Esophagus squamous epithelium (tissue), 5 donors: ENCODE measurements around the gene UNC93A. TPM values are rescaled to one million over a fixed set of nuclear protein-coding genes. Genes with fewer than 3 reads are reported as not detected.
"Not testable (repeated sequence)": the region's sequence is repeated elsewhere in the genome, so short reads cannot be mapped to it uniquely, and the experiment has no call there.

Experiments
- DNase-seq: peaks from one replicate; lab custom pipeline; 2025; lab: John Stamatoyannopoulos, UW
- H3K27ac ChIP-seq, 4 donors: fragments of 200-600 bp; sonication (generic); one replicate each; pipeline ENCODE4 v1.5.1; 2016 to 2019; ENCODE audit warnings: mild to moderate bottlenecking in 1 of 4
- H3K27me3 ChIP-seq, 4 donors: fragments of 200-600 bp; sonication (generic); 1 replicate in 3 of 4; 2 replicates in 1 of 4; pipeline versions ENCODE4 v1.5.1 to v1.6.0; 2017 to 2021; ENCODE audit warnings: antibody characterized with exemption in 1 of 4
- H3K36me3 ChIP-seq, 3 donors: fragments of 200-600 bp; sonication (generic); one replicate each; pipeline ENCODE4 v1.5.1; 2016 to 2019
- H3K4me1 ChIP-seq, 3 donors: fragments of 200-600 bp; sonication (generic); one replicate each; pipeline ENCODE4 v1.5.1; 2017 to 2019
- H3K4me3 ChIP-seq, 4 donors: fragments of 200-600 bp; sonication (generic); 1 replicate in 3 of 4; 2 replicates in 1 of 4; pipeline ENCODE4 v1.5.1; 2016 to 2019; ENCODE audit warnings: mild to moderate bottlenecking in 2 of 4, moderate library complexity in 1 of 4
- H3K9me3 ChIP-seq, 3 donors: fragments of 200-600 bp; sonication (generic); one replicate each; pipeline ENCODE4 v1.5.1; 2016 to 2019
- POLR2A ChIP-seq, 4 donors: fragments of 450-650 bp; IDR thresholded peaks; one replicate each; pipeline ENCODE4 v1.6.1; 2017; ENCODE audit warnings: antibody characterized with exemption in 4 of 4, mild to moderate bottlenecking in 4 of 4, moderate library complexity in 3 of 4
- WGBS, 2 donors: methylation state at CpG; one replicate each; pipeline ENCODE4 v1.1.5; 2018; 5-methylcytosine and 5-hydroxymethylcytosine counted together
- intact Hi-C: fragments of 100-400 bp; cut with DNase I; formaldehyde crosslinking; loops from one replicate; pipeline ENCODE4 v1.15.0; 2022
- total RNA-seq, 4 donors: library from RNA; depleted of rRNA; stranded (reverse); fragments of >200 nt; gene quantifications; one replicate each; pipeline ENCODE4 v1.1.0, GENCODE V29; 2016
- TF ChIP-seq, protein P1 (sequence below), 6 experiments: fragments of 450-650 bp in 4 of 6; fragments of 200-600 bp in 2 of 6; sonication (generic) in 2 of 6; IDR thresholded peaks; one replicate each; pipeline ENCODE4 v1.5.1; 2016 to 2019; ENCODE audit warnings: antibody characterized with exemption in 6 of 6, mild to moderate bottlenecking in 4 of 6, moderate library complexity in 4 of 6
- donor health status: DM: yes; HTN: yes; CAD: no.

UNC93A gene
- total RNA-seq, 4 donors from 2014 or later: 0.76 to 5.2 (median 0.93) TPM

DNA sequence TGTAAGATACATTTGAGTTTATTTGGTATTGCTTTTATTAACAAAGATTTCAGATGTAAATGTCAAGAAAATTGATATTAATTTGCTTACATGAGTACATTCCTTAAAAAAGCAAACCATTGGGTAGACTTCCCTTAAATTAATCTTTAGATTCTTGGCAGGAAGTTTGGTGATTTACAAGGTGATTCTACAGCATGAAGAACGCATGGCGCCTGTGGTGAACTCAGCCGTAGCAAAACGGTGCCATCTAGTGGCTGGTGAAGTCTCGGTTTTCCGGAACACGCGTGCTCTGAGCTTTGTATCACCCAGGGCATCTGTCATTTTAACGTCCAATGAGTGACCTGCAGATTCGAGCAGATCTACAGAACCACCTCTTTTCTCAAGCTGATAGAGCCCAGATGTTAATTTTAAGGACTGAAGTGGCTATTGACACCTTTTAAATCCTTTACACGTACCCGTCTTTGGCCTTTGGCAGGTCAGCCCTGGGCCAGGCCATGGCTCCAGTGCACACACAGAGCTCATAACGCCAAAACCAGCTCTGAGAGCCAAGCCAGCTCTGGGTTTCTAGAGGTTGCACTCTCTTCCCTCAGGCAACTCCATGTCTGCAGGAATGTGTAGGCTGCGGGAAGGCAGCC lies 2.4 kb upstream of the UNC93A start:
- H3K4me1 ChIP-seq, H3K9me3 ChIP-seq, intact Hi-C loops, DNase-seq, H3K36me3 ChIP-seq, H3K27me3 ChIP-seq, H3K27ac ChIP-seq, H3K4me3 ChIP-seq: not testable (repeated sequence)
- 11% methylated on average over 13 to 14 of the region's 14 CpGs for WGBS, 2 donors
- TF ChIP-seq, protein P1, sequence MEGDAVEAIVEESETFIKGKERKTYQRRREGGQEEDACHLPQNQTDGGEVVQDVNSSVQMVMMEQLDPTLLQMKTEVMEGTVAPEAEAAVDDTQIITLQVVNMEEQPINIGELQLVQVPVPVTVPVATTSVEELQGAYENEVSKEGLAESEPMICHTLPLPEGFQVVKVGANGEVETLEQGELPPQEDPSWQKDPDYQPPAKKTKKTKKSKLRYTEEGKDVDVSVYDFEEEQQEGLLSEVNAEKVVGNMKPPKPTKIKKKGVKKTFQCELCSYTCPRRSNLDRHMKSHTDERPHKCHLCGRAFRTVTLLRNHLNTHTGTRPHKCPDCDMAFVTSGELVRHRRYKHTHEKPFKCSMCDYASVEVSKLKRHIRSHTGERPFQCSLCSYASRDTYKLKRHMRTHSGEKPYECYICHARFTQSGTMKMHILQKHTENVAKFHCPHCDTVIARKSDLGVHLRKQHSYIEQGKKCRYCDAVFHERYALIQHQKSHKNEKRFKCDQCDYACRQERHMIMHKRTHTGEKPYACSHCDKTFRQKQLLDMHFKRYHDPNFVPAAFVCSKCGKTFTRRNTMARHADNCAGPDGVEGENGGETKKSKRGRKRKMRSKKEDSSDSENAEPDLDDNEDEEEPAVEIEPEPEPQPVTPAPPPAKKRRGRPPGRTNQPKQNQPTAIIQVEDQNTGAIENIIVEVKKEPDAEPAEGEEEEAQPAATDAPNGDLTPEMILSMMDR (IDR thresholded peaks at IDR 0.05): peak in 3 of 6 experiments; percentile 37 to 61 (median 50)

DNA sequence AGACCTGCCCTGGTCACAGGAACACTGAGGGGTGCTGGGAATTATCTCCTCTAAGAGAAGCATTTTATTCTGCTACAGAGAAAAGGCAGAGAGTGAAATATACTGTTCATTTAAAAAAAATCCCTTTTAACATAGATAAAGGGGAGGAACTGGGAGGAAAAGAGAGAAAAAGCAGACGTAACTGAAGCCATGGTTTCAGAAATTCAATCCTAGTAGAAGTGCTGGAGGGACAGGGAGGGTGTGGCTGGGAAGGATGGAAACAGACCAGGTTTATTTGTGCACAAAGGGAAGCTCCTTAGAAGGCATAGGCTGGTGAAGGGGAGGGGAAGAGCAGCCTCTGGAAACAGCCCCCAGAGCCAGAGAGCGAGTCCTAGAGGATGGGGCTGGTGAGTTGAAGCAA lies 1.8 kb upstream of the UNC93A start:
- WGBS, 2 donors: 50 to 100% methylated on average over 1 of the region's 2 CpGs
- DNase-seq, H3K9me3 ChIP-seq, H3K27me3 ChIP-seq, H3K36me3 ChIP-seq, H3K27ac ChIP-seq, H3K4me3 ChIP-seq, H3K4me1 ChIP-seq, intact Hi-C loops: not testable (repeated sequence)

DNA sequence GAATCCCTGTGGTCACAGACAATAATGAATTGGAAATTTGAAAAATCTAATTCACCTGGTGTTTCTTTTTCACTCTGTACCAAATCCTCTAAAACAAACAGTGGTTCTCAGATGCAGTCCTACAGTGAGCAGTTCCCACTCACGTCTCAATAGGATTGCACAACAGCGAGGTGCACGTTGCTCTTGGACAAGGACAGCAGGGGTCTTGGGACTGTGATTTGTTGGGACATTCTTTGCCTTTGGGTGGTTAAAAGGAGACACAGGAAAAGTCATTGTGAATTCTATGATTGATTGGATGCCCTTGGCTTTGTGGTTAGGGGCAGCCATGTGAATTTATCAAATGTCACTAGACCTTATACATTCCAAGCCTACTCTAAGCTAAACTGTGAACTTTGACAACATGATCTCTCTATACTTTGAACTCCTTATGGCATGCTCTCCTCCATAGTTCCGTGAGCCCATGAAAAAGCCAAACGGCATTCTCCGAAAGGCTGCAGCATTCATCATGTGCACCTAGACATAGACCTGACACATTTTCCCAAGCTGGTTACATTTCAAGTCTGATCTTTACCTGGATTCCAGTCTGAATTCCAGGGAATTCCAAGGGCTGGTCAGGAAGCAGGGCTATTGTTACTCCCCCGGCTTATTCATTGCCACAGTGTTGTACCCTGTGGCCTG lies 647 bp downstream of the UNC93A start:
- intact Hi-C loops: no loop called here
- DNase-seq: no peak
- Histone ChIP-seq H3K9me3 (no peaks in the 10 kb centered on the region), H3K4me1 (no peaks in the 10 kb centered on the region), H3K27ac (no peak overlapping the region), H3K36me3 (no peaks in the 10 kb centered on the region), H3K27me3 (no peaks in the 10 kb centered on the region), H3K4me3 (no peak overlapping the region)
- TF ChIP-seq, protein P1 (IDR thresholded peaks at IDR 0.05): no peak
- no peak for TF ChIP-seq POLR2A (IDR thresholded peaks at IDR 0.05)
- WGBS, 2 donors: 53 to 70% methylated on average over 6 to 7 of the region's 7 CpGs

DNA sequence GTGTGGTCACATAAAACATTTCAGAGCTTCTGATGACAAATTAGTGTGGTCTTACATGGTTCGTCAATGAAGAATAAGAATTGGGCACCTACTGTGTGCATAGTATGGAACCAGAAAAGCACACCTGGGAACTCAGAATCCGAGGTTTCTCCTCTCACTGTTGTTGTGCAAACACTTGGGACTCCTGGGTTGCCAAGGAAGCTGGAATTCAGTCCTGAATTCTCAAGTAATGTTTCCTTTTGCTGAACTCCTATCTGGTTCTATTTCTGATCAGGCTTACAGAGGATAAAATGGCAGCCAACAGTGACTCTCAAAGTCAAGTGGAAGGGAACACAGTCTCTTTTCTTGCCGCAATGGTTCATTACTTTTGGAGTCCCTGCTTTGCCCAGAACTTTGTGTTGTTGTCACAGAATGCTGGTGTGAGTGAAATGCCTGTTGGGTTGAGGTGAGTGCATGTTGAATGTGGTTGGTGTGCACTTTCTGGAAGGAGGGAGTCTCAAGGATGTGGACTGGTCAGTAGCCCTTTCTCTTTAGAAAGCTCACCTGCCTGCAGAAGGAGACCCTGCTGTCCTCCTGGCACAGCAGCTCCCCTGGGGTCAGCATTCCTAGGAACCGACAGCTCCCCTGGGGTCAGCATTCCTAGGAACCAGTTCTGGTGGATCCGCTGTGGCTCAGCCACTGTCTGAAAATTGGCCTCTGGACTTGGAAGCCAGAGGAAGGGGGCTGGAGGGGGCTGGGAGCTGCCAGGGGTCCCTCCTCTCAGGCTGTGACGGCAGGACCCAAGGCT lies 1.4 kb downstream of the UNC93A start:
- no peak overlapping the region for H3K27ac ChIP-seq
- TF ChIP-seq, protein P1 (IDR thresholded peaks at IDR 0.05): no peak
- TF ChIP-seq POLR2A (IDR thresholded peaks at IDR 0.05): no peak
- H3K4me3 ChIP-seq: no peak overlapping the region
- no peaks in the 10 kb centered on the region for H3K9me3 ChIP-seq
- DNase-seq: no peak
- no peaks in the 10 kb centered on the region for H3K4me1 ChIP-seq
- 61 to 64% methylated on average over 3 of the region's 6 CpGs for WGBS, 2 donors
- H3K36me3 ChIP-seq: no peaks in the 10 kb centered on the region
- no peaks in the 10 kb centered on the region for H3K27me3 ChIP-seq
- intact Hi-C loops: no loop called here

DNA sequence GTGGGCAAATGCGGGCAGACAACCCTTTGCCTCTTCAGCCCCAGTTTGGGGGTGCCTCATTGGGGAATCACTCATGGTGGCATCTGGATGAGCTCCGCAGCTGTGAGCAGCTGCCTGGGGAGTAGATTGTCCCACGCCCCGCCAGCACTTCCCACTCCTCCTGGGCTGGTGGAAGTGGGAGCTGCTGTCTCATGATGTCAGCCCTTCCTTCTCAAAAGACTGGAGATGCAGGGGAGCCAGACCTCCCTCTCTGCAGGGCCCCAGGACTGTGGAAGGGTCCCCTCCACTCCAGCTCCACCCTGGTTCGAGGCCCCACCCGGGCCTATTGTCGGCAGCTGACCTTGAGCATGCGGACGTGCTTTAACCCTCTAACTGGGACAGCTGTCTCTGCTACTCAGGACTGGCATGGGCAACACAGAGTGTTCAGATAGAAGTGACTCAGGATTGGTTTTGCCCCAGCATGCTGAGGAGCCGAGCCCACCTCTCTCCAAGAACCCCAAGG lies 2.0 kb downstream of the UNC93A start:
- Histone ChIP-seq H3K4me3 (no peak overlapping the region), H3K9me3 (no peaks in the 10 kb centered on the region), H3K27ac (no peak overlapping the region), H3K27me3 (no peaks in the 10 kb centered on the region), H3K36me3 (no peaks in the 10 kb centered on the region), H3K4me1 (no peaks in the 10 kb centered on the region)
- intact Hi-C loops: no loop called here
- TF ChIP-seq, protein P1 (IDR thresholded peaks at IDR 0.05): no peak
- TF ChIP-seq POLR2A (IDR thresholded peaks at IDR 0.05): no peak
- no peak for DNase-seq
- WGBS, 2 donors: no CpG with 5 or more reads among the region's 10 CpGs
